Measurements from ENCODE around the gene BICD1.

DNA sequence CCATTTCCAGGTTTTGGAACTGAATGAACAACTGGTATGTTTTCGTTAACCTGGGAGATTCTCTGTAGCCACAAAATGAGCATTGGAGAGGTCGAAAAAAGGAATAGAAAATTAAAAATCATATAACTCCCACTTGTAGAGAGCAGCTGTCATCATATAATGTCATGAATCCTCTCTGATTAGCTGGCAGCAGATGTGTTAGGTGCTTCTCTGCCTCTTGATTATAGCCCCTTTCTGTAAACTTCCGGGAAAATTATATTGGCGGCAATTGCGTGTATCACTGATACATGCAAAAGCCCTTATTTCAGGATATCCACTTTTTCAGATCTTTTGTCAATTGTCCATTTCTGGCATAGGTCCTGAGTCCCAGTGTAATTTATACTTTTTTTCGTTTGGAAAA lies 324.4 kb downstream of the BICD1 start:
- TF ChIP-seq, protein P1, sequence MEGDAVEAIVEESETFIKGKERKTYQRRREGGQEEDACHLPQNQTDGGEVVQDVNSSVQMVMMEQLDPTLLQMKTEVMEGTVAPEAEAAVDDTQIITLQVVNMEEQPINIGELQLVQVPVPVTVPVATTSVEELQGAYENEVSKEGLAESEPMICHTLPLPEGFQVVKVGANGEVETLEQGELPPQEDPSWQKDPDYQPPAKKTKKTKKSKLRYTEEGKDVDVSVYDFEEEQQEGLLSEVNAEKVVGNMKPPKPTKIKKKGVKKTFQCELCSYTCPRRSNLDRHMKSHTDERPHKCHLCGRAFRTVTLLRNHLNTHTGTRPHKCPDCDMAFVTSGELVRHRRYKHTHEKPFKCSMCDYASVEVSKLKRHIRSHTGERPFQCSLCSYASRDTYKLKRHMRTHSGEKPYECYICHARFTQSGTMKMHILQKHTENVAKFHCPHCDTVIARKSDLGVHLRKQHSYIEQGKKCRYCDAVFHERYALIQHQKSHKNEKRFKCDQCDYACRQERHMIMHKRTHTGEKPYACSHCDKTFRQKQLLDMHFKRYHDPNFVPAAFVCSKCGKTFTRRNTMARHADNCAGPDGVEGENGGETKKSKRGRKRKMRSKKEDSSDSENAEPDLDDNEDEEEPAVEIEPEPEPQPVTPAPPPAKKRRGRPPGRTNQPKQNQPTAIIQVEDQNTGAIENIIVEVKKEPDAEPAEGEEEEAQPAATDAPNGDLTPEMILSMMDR (IDR thresholded peaks at IDR 0.05; ENCODE audit: low read depth, low read length, poor library complexity, severe bottlenecking), result no peak
- no peak for TF ChIP-seq EZH2phosphoT487 (IDR thresholded peaks at IDR 0.05; ENCODE audit: borderline replicate concordance, low read length)

Data from DOHH2 (cell line).